Measurements from ENCODE around the gene STPG1. TPM values are rescaled to one million over a fixed set of nuclear protein-coding genes. Genes with fewer than 3 reads are reported as not detected.

Gene STPG1
- total RNA-seq, 6 donors from 2014 or later, result 5.5 to 20.1 (median 8.2) TPM

- Histone ChIP-seq H3K36me3 (peaks cover 0 to 38% (median 6%) of the 10 kb centered on the region in 4 donors), H3K4me3 (no peak overlapping the region), H3K27ac (no peak overlapping the region), H3K4me1 (peaks cover 0 to 10% (median 4%) of the 10 kb centered on the region in 4 donors), H3K27me3 (no peaks in the 10 kb centered on the region), H3K9me3 (no peaks in the 10 kb centered on the region)
- 70 to 71% methylated on average over 2 of the region's 2 CpGs for WGBS, 2 donors
- TF ChIP-seq POLR2A (IDR thresholded peaks at IDR 0.05) (no peak), EP300 (IDR thresholded peaks at IDR 0.05) (no peak), CTCF (IDR thresholded peaks at IDR 0.05) (no peak), POLR2AphosphoS5 (IDR thresholded peaks at IDR 0.05) (no peak)
- no peak for DNase-seq
- ATAC-seq (ENCODE audit: low FRiP score in 2 of 2), result no peak
Measured at GRCh38 chr1:24443241-24443656, 29.7 kb upstream of the STPG1 start.

GRCh38 chr1:24442764-24443163, 29.2 kb upstream of the STPG1 start:
- H3K27me3 ChIP-seq, result no peaks in the 10 kb centered on the region
- H3K4me3 ChIP-seq, result no peak overlapping the region
- H3K27ac ChIP-seq, result no peak overlapping the region
- ATAC-seq (ENCODE audit: low FRiP score in 2 of 2) (no peak), DNase-seq (no peak)
- H3K36me3 ChIP-seq, result peaks cover 0 to 36% (median 6%) of the 10 kb centered on the region in 4 donors
- TF ChIP-seq POLR2A (IDR thresholded peaks at IDR 0.05), result no peak
- H3K4me1 ChIP-seq, result peaks cover 0 to 10% (median 4%) of the 10 kb centered on the region in 4 donors
- no peaks in the 10 kb centered on the region for H3K9me3 ChIP-seq

- TF ChIP-seq EP300 (IDR thresholded peaks at IDR 0.05) (no peak), POLR2AphosphoS5 (IDR thresholded peaks at IDR 0.05) (no peak), CTCF (IDR thresholded peaks at IDR 0.05) (no peak)
- peak in 1 of 2 donors; percentile 64 for DNase-seq
- H3K27ac ChIP-seq, result no peak overlapping the region
- no peak for ATAC-seq (ENCODE audit: low FRiP score in 2 of 2)
- no peak overlapping the region for H3K4me3 ChIP-seq
- H3K4me1 ChIP-seq, result peaks cover 0 to 10% (median 4%) of the 10 kb centered on the region in 4 donors
- 95% methylated on average over 14 of the region's 14 CpGs for WGBS, 2 donors
- H3K36me3 ChIP-seq, result peaks cover 0 to 31% (median 5%) of the 10 kb centered on the region in 4 donors
- no peaks in the 10 kb centered on the region for H3K9me3 ChIP-seq
- H3K27me3 ChIP-seq, result no peaks in the 10 kb centered on the region
Measured at GRCh38 chr1:24441996-24442668, 28.6 kb upstream of the STPG1 start.

- Histone ChIP-seq H3K27me3 (no peaks in the 10 kb centered on the region), H3K36me3 (peaks cover 0 to 31% (median 5%) of the 10 kb centered on the region in 4 donors), H3K27ac (no peak overlapping the region), H3K9me3 (no peaks in the 10 kb centered on the region), H3K4me3 (no peak overlapping the region), H3K4me1 (peaks cover 0 to 10% (median 4%) of the 10 kb centered on the region in 4 donors)
- no peak for ATAC-seq (ENCODE audit: low FRiP score in 2 of 2)
- no peak for DNase-seq
- TF ChIP-seq EP300 (IDR thresholded peaks at IDR 0.05) (no peak), POLR2A (IDR thresholded peaks at IDR 0.05) (no peak), POLR2AphosphoS5 (IDR thresholded peaks at IDR 0.05) (no peak), CTCF (IDR thresholded peaks at IDR 0.05) (no peak)
- WGBS, 2 donors, result 91 to 92% methylated on average over 7 of the region's 7 CpGs
Measured at GRCh38 chr1:24441480-24441879, 27.9 kb upstream of the STPG1 start.

- Histone ChIP-seq H3K27me3 (no peaks in the 10 kb centered on the region), H3K4me1 (peaks cover 0 to 10% (median 4%) of the 10 kb centered on the region in 4 donors), H3K36me3 (peaks cover 0 to 25% (median 3%) of the 10 kb centered on the region in 4 donors), H3K27ac (no peak overlapping the region), H3K4me3 (no peak overlapping the region), H3K9me3 (no peaks in the 10 kb centered on the region)
- WGBS, 2 donors, result 93 to 100% methylated on average over 1 to 2 of the region's 2 CpGs
- no peak for DNase-seq
- TF ChIP-seq POLR2A (IDR thresholded peaks at IDR 0.05) (no peak), CTCF (IDR thresholded peaks at IDR 0.05) (no peak), POLR2AphosphoS5 (IDR thresholded peaks at IDR 0.05) (no peak), EP300 (IDR thresholded peaks at IDR 0.05) (no peak)
- ATAC-seq (ENCODE audit: low FRiP score in 2 of 2), result no peak
Measured at GRCh38 chr1:24440436-24440835, 26.9 kb upstream of the STPG1 start.

All from upper lobe of left lung (tissue), 6 donors.